A549 (cell line): Measurements from ENCODE around the gene ROPN1L. TPM values are rescaled to one million over a fixed set of nuclear protein-coding genes. Genes with fewer than 3 reads are reported as not detected.

Source experiments
- ATAC-seq, 2 experiments: fragments of 200-7000 bp in 1 of 2; fragments of >200 bp in 1 of 2; cut with Nextera tagmentation in 1 of 2; cut with Tn5 transposase in 1 of 2; 3 replicates each; pipeline versions ENCODE4 v1.8.0 to v1.9.1; 2018 to 2020; ENCODE audit warnings: mild to moderate bottlenecking in 1 of 2, moderate library complexity in 1 of 2
- CTCF ChIA-PET: fragments of 300-600 bp; sonication (Branson Sonifier 250); formaldehyde crosslinking; extraction: SDS; loops from one replicate; lab custom pipeline; 2021; ENCODE audit warnings: antibody characterized with exemption, inconsistent platforms; lab: Yijun Ruan, JAX
- POLR2A ChIA-PET: fragments of 350-600 bp; formaldehyde crosslinking; extraction: SDS; loops from one replicate; lab custom pipeline; 2021; ENCODE audit warnings: antibody characterized with exemption, inconsistent platforms; lab: Yijun Ruan, JAX
- DNase-seq, 2 experiments: peaks; one replicate each; pipeline versions ENCODE4 v3.0.0 to v3.0.0-alpha.2; 2011 to 2016; ENCODE audit warnings: low read depth in 1 of 2, low spot score in 1 of 2
- FAIRE-seq: peaks from 2 replicates; lab custom pipeline; 2011; peaks lifted over from hg19 to GRCh38; lab: Jason Lieb, UNC
- H3K27ac ChIP-seq, 2 experiments: fragments of >200 bp; sonication (Bioruptor Twin); formaldehyde crosslinking; 3 replicates each; pipeline ENCODE4 v1.5.1; 2016 to 2017
- H3K4me1 ChIP-seq: fragments of >200 bp; sonication (Bioruptor Twin); formaldehyde crosslinking; 3 replicates; pipeline ENCODE4 v1.6.1; 2016
- H3K4me2 ChIP-seq: fragments of >200 bp; sonication (Bioruptor Twin); formaldehyde crosslinking; 3 replicates; pipeline ENCODE4 v1.6.1; 2016
- H3K4me3 ChIP-seq: fragments of >200 bp; sonication (Bioruptor Twin); formaldehyde crosslinking; 3 replicates; pipeline ENCODE4 v1.5.1; 2016
- H3K9me3 ChIP-seq: fragments of >200 bp; sonication (Bioruptor Twin); formaldehyde crosslinking; 3 replicates; pipeline ENCODE4 v1.6.1; 2016
- CBX2 ChIP-seq: fragments of 200-600 bp; sonication (generic); IDR thresholded peaks from 2 replicates; pipeline ENCODE4 v1.6.1; 2016; ENCODE audit warnings: low read depth, mild to moderate bottlenecking, borderline replicate concordance
- CBX8 ChIP-seq: fragments of 200-600 bp; sonication (generic); IDR thresholded peaks from 2 replicates; pipeline ENCODE4 v1.6.1; 2016
- EHMT2 ChIP-seq: fragments of 200-600 bp; sonication (generic); IDR thresholded peaks from 2 replicates; pipeline ENCODE4 v1.6.1; 2016; ENCODE audit warnings: antibody characterized with exemption, low read depth, mild to moderate bottlenecking, moderate library complexity
- EP300 ChIP-seq, 2 experiments: fragments of >200 bp; sonication (Bioruptor Twin); formaldehyde crosslinking; IDR thresholded peaks; 2 replicates in 1 of 2; 3 replicates in 1 of 2; pipeline ENCODE4 v1.6.1; 2016 to 2017
- ESRRA ChIP-seq: fragments of 150-350 bp; IDR thresholded peaks from 2 replicates; pipeline ENCODE4 v1.6.1; 2014; ENCODE audit warnings: mild to moderate bottlenecking, low read length, borderline replicate concordance
- HDAC2 ChIP-seq: fragments of 200-600 bp; sonication (generic); IDR thresholded peaks from 2 replicates; pipeline ENCODE4 v1.6.1; 2016
- JUNB ChIP-seq: fragments of >200 bp; sonication (Bioruptor Twin); formaldehyde crosslinking; IDR thresholded peaks from 2 replicates; pipeline ENCODE4 v1.6.1; 2016
- KDM1A ChIP-seq: fragments of 200-600 bp; sonication (generic); IDR thresholded peaks from 2 replicates; pipeline ENCODE4 v1.6.1; 2016; ENCODE audit warnings: low read depth, mild to moderate bottlenecking
- MAZ ChIP-seq: fragments of 150-350 bp; IDR thresholded peaks from 2 replicates; pipeline ENCODE4 v1.6.1; 2014; ENCODE audit warnings: antibody characterized with exemption, low read depth, low read length, borderline replicate concordance
- NFE2L2 ChIP-seq: fragments of 150-350 bp; conservative IDR thresholded peaks from 2 replicates; pipeline ENCODE4 v1.6.1; 2014; ENCODE audit warnings: low read length
- NR3C1 ChIP-seq: fragments of >200 bp; sonication (Bioruptor Twin); formaldehyde crosslinking; IDR thresholded peaks from 3 replicates; pipeline ENCODE4 v1.6.1; 2017
- PHF8 ChIP-seq: fragments of 200-600 bp; sonication (generic); IDR thresholded peaks from 2 replicates; pipeline ENCODE4 v1.6.1; 2016; ENCODE audit warnings: low read depth, mild to moderate bottlenecking, antibody characterized with exemption, moderate library complexity, borderline replicate concordance
- SMC3 ChIP-seq: fragments of >200 bp; sonication (Bioruptor Twin); formaldehyde crosslinking; IDR thresholded peaks from 3 replicates; pipeline ENCODE4 v1.6.1; 2018; ENCODE audit warnings: inconsistent platforms
- TFCP2L1 ChIP-seq: fragments of 250-450 bp; sonication (Bioruptor Pico); IDR thresholded peaks from 2 replicates; pipeline ENCODE4 v1.5.0; 2021; ENCODE audit warnings: mild to moderate bottlenecking
- TP53 ChIP-seq: fragments of 250-450 bp; sonication (Bioruptor Pico); IDR thresholded peaks from 2 replicates; pipeline ENCODE4 v1.5.0; 2021; ENCODE audit warnings: mild to moderate bottlenecking, moderate library complexity
- ZFP36 ChIP-seq: fragments of 450-650 bp; IDR thresholded peaks from 2 replicates; pipeline ENCODE4 v1.6.1; 2014; ENCODE audit warnings: borderline replicate concordance; ENCODE audit not compliant: partially characterized antibody
- ZNF302 ChIP-seq: fragments of 250-450 bp; sonication (Bioruptor Pico); IDR thresholded peaks from 2 replicates; pipeline ENCODE4 v1.9.0; 2021; ENCODE audit warnings: inconsistent platforms, mild to moderate bottlenecking, moderate library complexity
- WGBS: methylation state at CpG from one replicate; pipeline ENCODE4 v1.1.6; 2017; ENCODE audit errors: missing lambda C conversion rate; 5-methylcytosine and 5-hydroxymethylcytosine counted together
- polyA plus RNA-seq, 4 experiments: library from polyadenylated mRNA; depleted of rRNA in 3 of 4; stranded (reverse); fragments of >200 nt; fragmentation: RNase III in 1 of 4; extraction: RNeasy Plus Mini Kit Qiagen cat#74134 plus additional on column Dnase treatment in 1 of 4; gene quantifications; 2 replicates in 3 of 4; 3 replicates in 1 of 4; pipeline ENCODE4 v1.2.3, GENCODE V29; 2011 to 2017
- TF ChIP-seq, protein P1 (sequence below): IDR thresholded peaks from 2 replicates; pipeline ENCODE4 v1.6.1; 2012
- TF ChIP-seq, protein P2 (sequence below): fragments of 150-350 bp; IDR thresholded peaks from 2 replicates; pipeline ENCODE4 v1.6.1; 2014; ENCODE audit warnings: low read depth, mild to moderate bottlenecking, low read length
- TF ChIP-seq, protein P3 (sequence below): fragments of >200 bp; sonication (Bioruptor Twin); formaldehyde crosslinking; IDR thresholded peaks from 2 replicates; pipeline ENCODE4 v1.6.1; 2016
- TF ChIP-seq, protein P4 (sequence below): IDR thresholded peaks from 2 replicates; pipeline ENCODE4 v1.6.1; 2012; ENCODE audit warnings: low read depth, borderline replicate concordance
- TF ChIP-seq, protein P5 (sequence below): fragments of 450-650 bp; IDR thresholded peaks from 2 replicates; pipeline ENCODE4 v1.6.1; 2014; ENCODE audit warnings: antibody characterized with exemption

ROPN1L gene
- polyA plus RNA-seq, 2 of the 4 experiments (the other 2 are of a cell fraction) = 0.83 to 1.4 TPM

DNA sequence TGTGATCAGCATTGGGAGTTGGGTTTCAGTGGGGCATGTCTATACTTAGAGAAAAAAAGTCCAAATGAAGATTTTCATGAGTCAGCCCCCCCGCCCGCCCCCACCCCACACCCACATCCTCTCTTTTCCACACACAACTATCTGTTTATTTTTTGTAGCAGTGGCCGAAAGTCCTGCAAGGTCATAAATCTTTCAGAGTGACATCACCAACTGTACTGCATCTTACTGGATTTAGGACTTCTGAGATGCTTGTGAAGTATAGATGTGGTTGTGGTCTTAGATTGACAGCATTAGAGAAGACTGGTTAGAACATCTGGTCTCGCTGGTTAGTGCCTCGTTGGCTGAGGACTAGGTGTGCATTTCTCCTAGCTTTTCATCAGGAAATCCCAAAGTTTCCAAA is 7.3 kb upstream of the ROPN1L start:
- 72% methylated on average over 5 of the region's 5 CpGs for WGBS
- POLR2A ChIA-PET = interaction anchor here (1.4 kb wide), 1 partner anchor 81 kb away, joined by 4 read pairs; the partner anchor contains the start of gene MARCHF6
- Histone ChIP-seq H3K4me2 (no peak overlapping the region), H3K4me3 (no peak overlapping the region), H3K4me1 (no peaks in the 10 kb centered on the region), H3K27ac (no peak overlapping the region), H3K9me3 (no peaks in the 10 kb centered on the region)
- CTCF ChIA-PET = interaction anchor here (0.8 to 1.1 kb wide), 2 partner anchors 10 to 18 kb away, joined by 3 to 4 read pairs; no protein-coding TSS in a partner anchor
- no peak for FAIRE-seq
- DNase-seq = no peak
- TF ChIP-seq SMC3 (no peak), PHF8 (no peak), TFCP2L1 (CRISPR knock-in tag) (no peak), EP300 (IDR thresholded peaks at IDR 0.05) (no peak), NR3C1 (no peak), HDAC2 (no peak), CBX8 (no peak), NFE2L2 (no peak), ZNF302 (CRISPR knock-in tag) (no peak), CBX2 (no peak), EHMT2 (no peak), MAZ (no peak)
- TF ChIP-seq, protein P1, sequence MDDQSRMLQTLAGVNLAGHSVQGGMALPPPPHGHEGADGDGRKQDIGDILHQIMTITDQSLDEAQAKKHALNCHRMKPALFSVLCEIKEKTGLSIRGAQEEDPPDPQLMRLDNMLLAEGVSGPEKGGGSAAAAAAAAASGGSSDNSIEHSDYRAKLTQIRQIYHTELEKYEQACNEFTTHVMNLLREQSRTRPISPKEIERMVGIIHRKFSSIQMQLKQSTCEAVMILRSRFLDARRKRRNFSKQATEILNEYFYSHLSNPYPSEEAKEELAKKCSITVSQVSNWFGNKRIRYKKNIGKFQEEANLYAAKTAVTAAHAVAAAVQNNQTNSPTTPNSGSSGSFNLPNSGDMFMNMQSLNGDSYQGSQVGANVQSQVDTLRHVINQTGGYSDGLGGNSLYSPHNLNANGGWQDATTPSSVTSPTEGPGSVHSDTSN = no peak
- TF ChIP-seq, protein P2, sequence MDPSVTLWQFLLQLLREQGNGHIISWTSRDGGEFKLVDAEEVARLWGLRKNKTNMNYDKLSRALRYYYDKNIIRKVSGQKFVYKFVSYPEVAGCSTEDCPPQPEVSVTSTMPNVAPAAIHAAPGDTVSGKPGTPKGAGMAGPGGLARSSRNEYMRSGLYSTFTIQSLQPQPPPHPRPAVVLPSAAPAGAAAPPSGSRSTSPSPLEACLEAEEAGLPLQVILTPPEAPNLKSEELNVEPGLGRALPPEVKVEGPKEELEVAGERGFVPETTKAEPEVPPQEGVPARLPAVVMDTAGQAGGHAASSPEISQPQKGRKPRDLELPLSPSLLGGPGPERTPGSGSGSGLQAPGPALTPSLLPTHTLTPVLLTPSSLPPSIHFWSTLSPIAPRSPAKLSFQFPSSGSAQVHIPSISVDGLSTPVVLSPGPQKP = no peak
- TF ChIP-seq, protein P3, sequence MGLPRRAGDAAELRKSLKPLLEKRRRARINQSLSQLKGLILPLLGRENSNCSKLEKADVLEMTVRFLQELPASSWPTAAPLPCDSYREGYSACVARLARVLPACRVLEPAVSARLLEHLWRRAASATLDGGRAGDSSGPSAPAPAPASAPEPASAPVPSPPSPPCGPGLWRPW = no peak
- TF ChIP-seq, protein P4, sequence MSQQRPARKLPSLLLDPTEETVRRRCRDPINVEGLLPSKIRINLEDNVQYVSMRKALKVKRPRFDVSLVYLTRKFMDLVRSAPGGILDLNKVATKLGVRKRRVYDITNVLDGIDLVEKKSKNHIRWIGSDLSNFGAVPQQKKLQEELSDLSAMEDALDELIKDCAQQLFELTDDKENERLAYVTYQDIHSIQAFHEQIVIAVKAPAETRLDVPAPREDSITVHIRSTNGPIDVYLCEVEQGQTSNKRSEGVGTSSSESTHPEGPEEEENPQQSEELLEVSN = no peak
- TF ChIP-seq, protein P5, sequence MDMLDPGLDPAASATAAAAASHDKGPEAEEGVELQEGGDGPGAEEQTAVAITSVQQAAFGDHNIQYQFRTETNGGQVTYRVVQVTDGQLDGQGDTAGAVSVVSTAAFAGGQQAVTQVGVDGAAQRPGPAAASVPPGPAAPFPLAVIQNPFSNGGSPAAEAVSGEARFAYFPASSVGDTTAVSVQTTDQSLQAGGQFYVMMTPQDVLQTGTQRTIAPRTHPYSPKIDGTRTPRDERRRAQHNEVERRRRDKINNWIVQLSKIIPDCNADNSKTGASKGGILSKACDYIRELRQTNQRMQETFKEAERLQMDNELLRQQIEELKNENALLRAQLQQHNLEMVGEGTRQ = no peak
- ATAC-seq = no peak

DNA sequence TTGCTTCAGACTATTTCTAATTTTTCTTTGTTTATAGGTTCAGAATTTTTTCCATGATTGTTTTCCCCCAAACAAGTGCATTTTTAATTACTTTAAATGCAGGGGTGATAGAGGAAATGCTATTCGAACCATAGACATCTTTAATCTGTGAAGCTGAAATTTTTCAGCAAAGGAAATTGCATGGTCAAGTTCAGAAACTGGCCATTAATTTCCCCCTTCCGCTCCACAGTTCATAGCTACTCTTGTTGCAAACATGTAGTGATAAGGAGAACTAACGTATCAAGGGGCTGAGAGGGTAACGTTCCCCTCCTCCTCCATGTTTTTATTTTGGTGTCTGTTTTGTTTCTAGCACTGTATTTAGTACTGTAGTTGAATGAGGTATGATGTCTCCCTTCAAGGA is 3.4 kb upstream of the ROPN1L start:
- Histone ChIP-seq H3K9me3 (no peaks in the 10 kb centered on the region), H3K4me2 (no peak overlapping the region), H3K4me1 (peaks cover 7% of the 10 kb centered on the region; the same call in 1 of the 3 replicates)
- CTCF ChIA-PET = interaction anchor here (1.6 to 1.8 kb wide), 2 partner anchors 14 to 79 kb away, joined by 3 to 5 read pairs; no protein-coding TSS in a partner anchor
- 93% methylated on average over 4 of the region's 4 CpGs for WGBS
- ATAC-seq (no peak), DNase-seq (no peak)
- POLR2A ChIA-PET = no interaction called here
- TF ChIP-seq ZFP36 (no peak), KDM1A (no peak), ZNF302 (CRISPR knock-in tag) (no peak)
- TF ChIP-seq, all 56 proteins: peak for 0
- no peak overlapping the region for H3K4me3 ChIP-seq
- no peak overlapping the region for H3K27ac ChIP-seq
- FAIRE-seq = no peak

DNA sequence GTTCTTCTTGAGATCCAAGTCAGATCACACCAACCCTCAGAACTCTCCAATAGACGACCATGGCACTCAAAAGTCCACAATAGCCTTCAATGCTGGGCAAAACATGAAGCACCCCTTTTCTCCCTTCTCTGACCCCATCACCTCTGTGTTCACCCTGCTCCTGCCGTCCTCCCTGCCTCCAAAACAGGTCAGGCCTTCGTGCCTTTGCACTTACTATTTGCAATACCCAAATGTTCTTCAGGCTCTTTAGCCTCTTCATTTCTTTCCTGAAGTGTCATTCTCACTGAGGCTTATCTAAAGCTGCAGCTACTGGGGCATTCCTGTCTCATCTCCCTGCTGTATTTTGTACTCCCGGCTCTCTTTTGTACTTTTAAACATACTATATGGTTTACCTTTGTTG is 2.0 kb upstream of the ROPN1L start:
- ATAC-seq (no peak), FAIRE-seq (no peak), DNase-seq (no peak)
- H3K4me2 ChIP-seq = no peak overlapping the region
- ChIA-PET CTCF (no interaction called here), POLR2A (no interaction called here)
- 68% methylated on average over 4 of the region's 4 CpGs for WGBS
- H3K27ac ChIP-seq = no peak overlapping the region
- TF ChIP-seq, protein P5 = no peak
- no peak for TF ChIP-seq CBX8
- TF ChIP-seq TP53 = no peak
- TF ChIP-seq, protein P4 = no peak
- TF ChIP-seq SMC3 = no peak
- no peak for TF ChIP-seq EHMT2
- no peak for TF ChIP-seq ESRRA
- no peak for TF ChIP-seq JUNB
- TF ChIP-seq, all 56 proteins: peak for 0
- no peaks in the 10 kb centered on the region for H3K9me3 ChIP-seq
- H3K4me3 ChIP-seq = no peak overlapping the region
- peaks cover 7% of the 10 kb centered on the region; the same call in 1 of the 3 replicates for H3K4me1 ChIP-seq
